Activated CD8-positive, alpha-beta T cell treated with anti-CD3 and anti-CD28 coated beads for 36 hours (primary cell): Measurements from ENCODE around the gene SSTR3. TPM values are rescaled to one million over a fixed set of nuclear protein-coding genes. Genes with fewer than 3 reads are reported as not detected.

Source experiments
- ATAC-seq: fragments of 200-7000 bp; cut with Tn5 transposase; one replicate; pipeline ENCODE4 v1.10.0; 2021; ENCODE audit warnings: mild to moderate bottlenecking, moderate library complexity
- CTCF ChIA-PET: fragments of 350-600 bp; sonication (Branson Sonifier 250); formaldehyde crosslinking; loops from one replicate; lab custom pipeline; 2021; ENCODE audit warnings: antibody characterized with exemption; lab: Charles Lee
- POLR2A ChIA-PET: fragments of 350-600 bp; sonication (Branson Sonifier 250); formaldehyde crosslinking; loops from one replicate; lab custom pipeline; 2021; ENCODE audit warnings: antibody characterized with exemption; lab: Charles Lee
- DNase-seq: peaks from one replicate; pipeline ENCODE4 v3.0.0-alpha.2; 2020
- H3K27ac Mint-ChIP-seq: one replicate; pipeline ENCODE4 v1.8.0; 2021; ENCODE audit warnings: mild to moderate bottlenecking, mixed read lengths
- H3K27me3 Mint-ChIP-seq: one replicate; pipeline ENCODE4 v1.8.0; 2021; ENCODE audit warnings: mixed read lengths
- H3K36me3 Mint-ChIP-seq: one replicate; pipeline ENCODE4 v1.8.0; 2021; ENCODE audit warnings: low read depth, mixed read lengths
- H3K4me1 Mint-ChIP-seq: one replicate; pipeline ENCODE4 v1.8.0; 2021; ENCODE audit warnings: low read depth, mixed read lengths
- H3K4me3 Mint-ChIP-seq: one replicate; pipeline ENCODE4 v1.8.0; 2021; ENCODE audit warnings: mild to moderate bottlenecking, moderate library complexity, mixed read lengths
- H3K9me3 Mint-ChIP-seq: one replicate; pipeline ENCODE4 v1.8.0; 2021; ENCODE audit warnings: mixed read lengths
- CTCF ChIP-seq: fragments of 200-600 bp; IDR thresholded peaks from one replicate; pipeline ENCODE4 v1.8.0; 2022; ENCODE audit warnings: antibody characterized with exemption, mild to moderate bottlenecking
- intact Hi-C: fragments of 100-400 bp; cut with micrococcal nuclease; formaldehyde crosslinking; loops from one replicate; pipeline ENCODE4 v1.10.0; 2022
- total RNA-seq, 2 experiments: library from RNA; stranded (reverse); gene quantifications; one replicate each; pipeline ENCODE4 v1.2.3, GENCODE V29; 2021

The SSTR3 gene
- total RNA-seq, 2 experiments from 2014 or later, result 7.9 to 8.5 TPM

- Mint-ChIP-seq H3K4me1 (peaks cover 93% of the 10 kb centered on the region), H3K9me3 (no peaks in the 10 kb centered on the region), H3K36me3 (no peaks in the 10 kb centered on the region), H3K4me3 (peak overlapping the region; percentile 72), H3K27me3 (no peaks in the 10 kb centered on the region), H3K27ac (peak overlapping the region; percentile 73)
- intact Hi-C loops, result loop anchor here (2.0 kb wide), 1 partner anchor 32 kb away; no protein-coding TSS in a partner anchor
- ChIA-PET POLR2A (interaction anchor here (0.9 to 8.1 kb wide), 8 partner anchors 9 to 77 kb away, joined by 3 to 122 read pairs (median 6); partner anchors contain the start of genes IL2RB and RAC2), CTCF (interaction anchor here (0.7 to 8.8 kb wide), 22 partner anchors 10 to 189 kb away, joined by 3 to 119 read pairs (median 4); partner anchors contain the start of genes IL2RB and RAC2)
- DNase-seq (peak; percentile 93), ATAC-seq (peak; percentile 18)
- TF ChIP-seq CTCF, result peak; percentile 87
Observed at GRCh38 chr22:37166675-37167066, 45.6 kb downstream of the SSTR3 start.

- intact Hi-C loops, result loop anchor here (2.0 kb wide), 1 partner anchor 33 kb away; no protein-coding TSS in a partner anchor
- no peak for TF ChIP-seq CTCF
- Mint-ChIP-seq H3K4me3 (peak overlapping the region; percentile 72), H3K4me1 (peaks cover 96% of the 10 kb centered on the region), H3K36me3 (peaks cover 1% of the 10 kb centered on the region), H3K9me3 (peaks cover 3% of the 10 kb centered on the region), H3K27ac (peak overlapping the region; percentile 73), H3K27me3 (no peaks in the 10 kb centered on the region)
- ChIA-PET CTCF (interaction anchor here (0.6 to 8.8 kb wide), 26 partner anchors 8 to 189 kb away, joined by 3 to 119 read pairs (median 4); partner anchors contain the start of genes C1QTNF6, IL2RB and RAC2), POLR2A (interaction anchor here (0.6 to 8.1 kb wide), 9 partner anchors 9 to 191 kb away, joined by 3 to 122 read pairs (median 4); partner anchors contain the start of gene IL2RB)
- ATAC-seq (no peak), DNase-seq (peak; percentile 43)
Observed at GRCh38 chr22:37165940-37166674, 46.2 kb downstream of the SSTR3 start.

GRCh38 chr22:37165066-37165465 lies 47.2 kb downstream of the SSTR3 start:
- peaks cover 94% of the 10 kb centered on the region for H3K4me1 Mint-ChIP-seq
- intact Hi-C loops, result no loop called here
- CTCF ChIA-PET, result interaction anchor here (0.8 to 8.8 kb wide), 13 partner anchors 9 to 105 kb away, joined by 3 to 119 read pairs (median 4); partner anchors contain the start of gene IL2RB
- peak overlapping the region; percentile 84 for H3K27ac Mint-ChIP-seq
- H3K4me3 Mint-ChIP-seq, result no peak overlapping the region
- no peak for DNase-seq
- H3K27me3 Mint-ChIP-seq, result no peaks in the 10 kb centered on the region
- TF ChIP-seq CTCF, result no peak
- POLR2A ChIA-PET, result interaction anchor here (0.6 to 8.1 kb wide), 4 partner anchors 15 to 304 kb away, joined by 3 to 122 read pairs (median 8); partner anchors contain the start of genes IL2RB and NCF4
- no peak for ATAC-seq
- peaks cover 5% of the 10 kb centered on the region for H3K9me3 Mint-ChIP-seq
- H3K36me3 Mint-ChIP-seq, result peaks cover 1% of the 10 kb centered on the region

GRCh38 chr22:37164505-37164887 lies 47.8 kb downstream of the SSTR3 start:
- Mint-ChIP-seq H3K36me3 (peaks cover 1% of the 10 kb centered on the region), H3K27ac (peak overlapping the region; percentile 84), H3K27me3 (no peaks in the 10 kb centered on the region), H3K4me1 (peaks cover 91% of the 10 kb centered on the region), H3K4me3 (peak overlapping the region; percentile 41), H3K9me3 (peaks cover 5% of the 10 kb centered on the region)
- POLR2A ChIA-PET, result interaction anchor here (3.2 to 8.1 kb wide), 3 partner anchors 15 to 43 kb away, joined by 14 to 122 read pairs (median 31); partner anchors contain the start of gene IL2RB
- intact Hi-C loops, result no loop called here
- DNase-seq (no peak), ATAC-seq (no peak)
- no peak for TF ChIP-seq CTCF
- CTCF ChIA-PET, result interaction anchor here (1.3 to 8.8 kb wide), 4 partner anchors 14 to 34 kb away, joined by 3 to 119 read pairs (median 54); partner anchors contain the start of gene IL2RB
